RWPE2 (cell line): ENCODE results near the gene GAS2L2.

Source experiments
- ATAC-seq: fragments of 200-7000 bp; cut with Tn5 transposase; 3 replicates; pipeline ENCODE4 v1.9.1; 2021; ENCODE audit warnings: low read depth
- DNase-seq: peaks from one replicate; pipeline ENCODE4 v3.0.0-alpha.2; 2020; ENCODE audit warnings: low spot score
- H3K27ac ChIP-seq: fragments of 450-650 bp; 2 replicates; pipeline ENCODE4 v1.5.1; 2017; ENCODE audit warnings: mild to moderate bottlenecking; ENCODE audit not compliant: poor library complexity, severe bottlenecking
- H3K27me3 ChIP-seq: fragments of 250-450 bp; sonication (Bioruptor Pico); 2 replicates; pipeline ENCODE4 v1.5.1; 2021; ENCODE audit warnings: mild to moderate bottlenecking, moderate library complexity; ENCODE audit not compliant: insufficient read depth, poor library complexity, severe bottlenecking
- H3K36me3 ChIP-seq: fragments of 250-450 bp; sonication (Bioruptor Pico); 2 replicates; pipeline ENCODE4 v1.5.1; 2020; ENCODE audit warnings: low read depth, mild to moderate bottlenecking, moderate library complexity
- H3K4me1 ChIP-seq: fragments of 250-450 bp; sonication (Bioruptor Pico); 2 replicates; pipeline ENCODE4 v1.5.1; 2021; ENCODE audit warnings: mild to moderate bottlenecking, moderate library complexity; ENCODE audit not compliant: insufficient read depth, poor library complexity, severe bottlenecking
- H3K4me3 ChIP-seq: fragments of 250-450 bp; sonication (Bioruptor Pico); 2 replicates; pipeline ENCODE4 v1.5.1; 2021; ENCODE audit warnings: mild to moderate bottlenecking, moderate library complexity; ENCODE audit not compliant: severe bottlenecking
- H3K9me3 ChIP-seq: fragments of 250-450 bp; sonication (Bioruptor Pico); 2 replicates; pipeline ENCODE4 v1.5.1; 2021; ENCODE audit warnings: mild to moderate bottlenecking, moderate library complexity; ENCODE audit not compliant: severe bottlenecking
- TF ChIP-seq, protein P1 (sequence below): fragments of 450-650 bp; IDR thresholded peaks from one replicate; pipeline ENCODE4 v1.5.1; 2017; ENCODE audit warnings: mild to moderate bottlenecking, moderate library complexity; ENCODE audit not compliant: poor library complexity, severe bottlenecking

GAS2L2 gene

DNA sequence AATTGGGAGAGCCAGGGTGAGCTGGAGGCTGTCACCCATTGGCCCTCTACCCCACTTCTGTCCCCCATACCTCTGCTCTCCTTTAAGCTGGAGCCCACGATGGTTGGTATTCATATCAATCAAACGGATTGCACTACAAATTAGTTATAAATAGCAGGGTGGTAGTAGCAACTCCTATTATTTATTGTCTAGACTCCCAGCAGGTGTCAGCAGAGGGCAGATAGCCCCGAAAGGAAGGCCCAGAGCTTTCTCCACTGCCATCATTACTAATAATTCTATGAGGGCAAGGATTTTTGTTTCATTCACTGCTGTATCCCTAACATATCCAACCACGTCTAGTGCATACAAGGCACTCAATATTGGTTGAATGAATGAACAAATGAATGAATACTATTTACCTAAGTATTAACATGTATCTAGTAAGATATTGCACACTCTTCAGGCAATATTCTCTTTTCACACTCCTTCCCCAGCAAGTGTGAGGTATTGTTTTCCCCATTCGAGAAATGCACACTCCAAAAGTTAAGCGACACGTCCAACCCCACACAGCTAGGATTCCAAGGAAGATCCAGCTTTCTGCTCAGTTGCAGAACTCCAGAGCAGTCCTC, 14.0 kb upstream of the GAS2L2 start:
- Histone ChIP-seq H3K9me3 (no peaks in the 10 kb centered on the region), H3K4me1 (no peaks in the 10 kb centered on the region), H3K4me3 (no peak overlapping the region), H3K36me3 (no peaks in the 10 kb centered on the region), H3K27me3 (no peaks in the 10 kb centered on the region), H3K27ac (no peak overlapping the region)
- peak; percentile 19; the same call in 1 of the 3 replicates for ATAC-seq
- no peak for DNase-seq
- TF ChIP-seq, protein P1, sequence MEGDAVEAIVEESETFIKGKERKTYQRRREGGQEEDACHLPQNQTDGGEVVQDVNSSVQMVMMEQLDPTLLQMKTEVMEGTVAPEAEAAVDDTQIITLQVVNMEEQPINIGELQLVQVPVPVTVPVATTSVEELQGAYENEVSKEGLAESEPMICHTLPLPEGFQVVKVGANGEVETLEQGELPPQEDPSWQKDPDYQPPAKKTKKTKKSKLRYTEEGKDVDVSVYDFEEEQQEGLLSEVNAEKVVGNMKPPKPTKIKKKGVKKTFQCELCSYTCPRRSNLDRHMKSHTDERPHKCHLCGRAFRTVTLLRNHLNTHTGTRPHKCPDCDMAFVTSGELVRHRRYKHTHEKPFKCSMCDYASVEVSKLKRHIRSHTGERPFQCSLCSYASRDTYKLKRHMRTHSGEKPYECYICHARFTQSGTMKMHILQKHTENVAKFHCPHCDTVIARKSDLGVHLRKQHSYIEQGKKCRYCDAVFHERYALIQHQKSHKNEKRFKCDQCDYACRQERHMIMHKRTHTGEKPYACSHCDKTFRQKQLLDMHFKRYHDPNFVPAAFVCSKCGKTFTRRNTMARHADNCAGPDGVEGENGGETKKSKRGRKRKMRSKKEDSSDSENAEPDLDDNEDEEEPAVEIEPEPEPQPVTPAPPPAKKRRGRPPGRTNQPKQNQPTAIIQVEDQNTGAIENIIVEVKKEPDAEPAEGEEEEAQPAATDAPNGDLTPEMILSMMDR, result peak; percentile 77

DNA sequence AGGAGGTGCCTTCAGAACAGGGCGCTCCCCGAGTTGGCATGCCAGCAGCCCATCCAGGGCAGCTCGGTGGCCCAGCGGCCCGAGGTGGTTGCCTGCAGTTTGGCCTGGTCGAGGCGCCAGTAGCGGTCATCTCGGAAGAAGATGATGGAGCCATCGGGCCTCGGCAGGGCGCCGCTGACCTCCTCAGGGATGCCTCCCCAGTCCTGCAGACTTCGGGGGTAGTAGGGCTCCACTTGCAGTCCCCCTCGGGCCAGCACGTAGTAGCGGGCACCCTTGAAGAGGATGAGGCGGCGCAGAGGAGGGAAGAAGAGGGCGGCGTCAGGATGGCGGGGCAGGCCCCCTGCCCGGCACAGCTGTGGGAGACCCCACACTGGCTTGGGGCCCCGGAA, 13.4 kb upstream of the GAS2L2 start:
- H3K4me3 ChIP-seq, result no peak overlapping the region
- ATAC-seq (no peak), DNase-seq (no peak)
- no peak overlapping the region for H3K27ac ChIP-seq
- no peaks in the 10 kb centered on the region for H3K4me1 ChIP-seq
- TF ChIP-seq, protein P1, result no peak
- H3K27me3 ChIP-seq, result no peaks in the 10 kb centered on the region
- no peaks in the 10 kb centered on the region for H3K9me3 ChIP-seq
- H3K36me3 ChIP-seq, result no peaks in the 10 kb centered on the region

DNA sequence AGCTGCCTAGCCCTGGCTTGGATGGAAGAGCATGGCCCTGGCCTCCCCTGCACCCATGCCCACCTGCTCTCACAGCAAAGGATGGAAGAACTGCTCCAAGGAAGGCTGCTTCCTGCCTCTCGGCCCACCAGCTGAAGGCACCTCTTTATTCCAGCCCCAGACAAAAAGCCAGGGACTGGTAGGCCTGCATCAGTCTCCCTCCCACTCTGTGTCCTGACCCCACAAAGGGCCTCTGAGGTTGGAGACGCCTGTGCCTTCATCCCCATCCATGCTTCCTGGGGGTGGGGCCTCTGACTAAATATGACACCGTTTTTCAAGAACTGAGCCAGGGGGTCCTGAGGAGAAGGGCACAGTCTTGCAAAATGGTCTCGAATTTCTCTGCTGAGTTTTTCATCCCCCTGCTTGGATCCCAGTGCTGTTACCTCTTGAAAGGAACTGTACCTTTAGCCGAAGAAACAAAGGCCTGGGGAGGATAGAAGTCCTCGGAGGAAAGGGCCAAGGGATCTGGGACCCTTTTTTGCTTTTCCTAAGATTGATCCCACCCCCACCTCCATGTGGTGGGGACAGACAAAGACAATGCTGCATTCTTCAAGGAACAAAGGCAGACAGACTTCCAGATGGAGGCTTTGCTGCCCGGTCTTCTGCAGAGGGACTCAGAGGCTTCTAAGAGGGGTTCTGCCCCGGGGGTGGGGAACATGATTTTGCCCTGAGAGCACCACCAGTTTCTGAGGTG, 12.9 kb upstream of the GAS2L2 start:
- Histone ChIP-seq H3K9me3 (no peaks in the 10 kb centered on the region), H3K4me1 (no peaks in the 10 kb centered on the region), H3K27ac (no peak overlapping the region), H3K36me3 (no peaks in the 10 kb centered on the region), H3K4me3 (no peak overlapping the region), H3K27me3 (no peaks in the 10 kb centered on the region)
- DNase-seq (no peak), ATAC-seq (no peak)
- TF ChIP-seq, protein P1, result no peak

DNA sequence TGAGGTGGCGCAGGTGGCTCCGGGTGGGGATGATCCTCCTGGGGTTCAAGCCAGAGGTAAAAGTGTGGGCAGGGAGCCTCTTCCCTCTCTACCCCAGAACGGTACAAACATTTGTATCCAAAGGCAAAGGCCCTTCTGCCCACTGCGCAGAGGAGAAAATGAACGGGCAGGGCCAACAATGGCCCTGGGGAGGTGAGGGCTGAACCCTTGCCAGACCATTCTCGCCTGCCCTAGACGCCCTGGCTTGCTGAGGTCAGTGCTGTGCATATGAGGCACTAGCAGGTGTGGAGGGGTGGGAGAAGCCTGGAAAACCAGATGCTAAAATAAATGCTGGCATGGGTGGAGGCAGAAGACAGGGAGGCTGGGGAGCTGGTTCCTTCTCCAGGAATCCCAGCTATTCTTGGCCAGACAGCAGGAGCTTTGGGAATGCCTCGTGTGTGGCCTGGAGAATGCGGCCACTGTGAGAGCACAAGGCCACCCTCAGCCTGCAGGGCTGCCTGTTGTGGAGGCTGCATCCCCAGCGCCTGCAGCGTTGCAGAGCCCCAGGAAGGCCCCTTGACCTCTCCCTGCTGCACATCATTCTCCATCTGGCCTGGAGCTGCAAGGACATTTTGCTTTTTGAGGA, 12.2 kb upstream of the GAS2L2 start:
- Histone ChIP-seq H3K4me1 (no peaks in the 10 kb centered on the region), H3K9me3 (no peaks in the 10 kb centered on the region), H3K4me3 (no peak overlapping the region), H3K27ac (no peak overlapping the region), H3K36me3 (no peaks in the 10 kb centered on the region), H3K27me3 (no peaks in the 10 kb centered on the region)
- DNase-seq (no peak), ATAC-seq (no peak)
- TF ChIP-seq, protein P1, result no peak
